TTC549 (cell line): ENCODE data around the gene TRAPPC13.

Experiments
- FAIRE-seq: peaks from 2 replicates; lab custom pipeline; 2012; peaks lifted over from hg19 to GRCh38; lab: Jason Lieb, UNC

TRAPPC13 gene

DNA sequence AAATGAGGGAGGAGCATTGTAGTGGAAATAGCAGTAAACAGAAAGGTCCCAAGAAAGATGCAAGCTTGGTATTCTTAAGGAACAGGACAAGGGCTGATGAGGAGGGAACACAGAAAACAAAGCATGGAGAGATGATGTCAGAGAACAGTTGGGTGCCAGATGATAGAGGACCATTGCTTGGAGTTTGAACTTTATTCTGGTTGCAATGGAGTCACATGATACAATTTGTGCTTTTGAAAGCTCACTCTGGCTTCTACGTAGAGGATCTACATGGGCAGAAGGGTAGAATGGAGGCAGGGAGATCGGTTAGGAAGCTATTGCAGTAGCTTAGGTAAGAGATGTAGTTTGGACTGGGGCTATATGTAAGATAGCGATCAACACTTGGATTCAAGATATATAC is 57.3 kb downstream of the TRAPPC13 start:
- FAIRE-seq: no peak

- no peak for FAIRE-seq
Measured at GRCh38 chr5:65693121-65693520, 68.3 kb downstream of the TRAPPC13 start.

GRCh38 chr5:65695162-65695755 is 70.4 kb downstream of the TRAPPC13 start:
- no peak for FAIRE-seq

- no peak for FAIRE-seq
Measured at GRCh38 chr5:65695896-65696295, 71.1 kb downstream of the TRAPPC13 start.

GRCh38 chr5:65696892-65697291 is 72.1 kb downstream of the TRAPPC13 start:
- no peak for FAIRE-seq

DNA sequence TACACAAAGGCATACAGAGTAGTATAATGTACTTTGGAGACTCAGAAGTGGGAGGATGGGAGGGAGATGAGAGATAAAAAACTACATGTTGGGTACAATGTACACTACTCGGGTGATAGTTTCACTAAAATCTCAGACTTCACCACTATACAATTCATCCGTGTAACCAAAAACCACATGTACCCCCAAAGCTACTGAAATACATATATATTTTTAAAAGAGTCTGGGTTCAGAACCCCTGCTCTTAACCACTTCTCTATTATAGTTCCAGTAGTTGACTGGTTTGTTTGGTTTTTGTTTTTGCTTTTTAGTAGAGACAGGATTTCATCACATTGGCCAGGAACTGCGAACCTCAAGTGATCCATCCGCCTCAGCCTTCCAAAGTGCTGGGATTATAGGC is 74.5 kb downstream of the TRAPPC13 start:
- no peak for FAIRE-seq

DNA sequence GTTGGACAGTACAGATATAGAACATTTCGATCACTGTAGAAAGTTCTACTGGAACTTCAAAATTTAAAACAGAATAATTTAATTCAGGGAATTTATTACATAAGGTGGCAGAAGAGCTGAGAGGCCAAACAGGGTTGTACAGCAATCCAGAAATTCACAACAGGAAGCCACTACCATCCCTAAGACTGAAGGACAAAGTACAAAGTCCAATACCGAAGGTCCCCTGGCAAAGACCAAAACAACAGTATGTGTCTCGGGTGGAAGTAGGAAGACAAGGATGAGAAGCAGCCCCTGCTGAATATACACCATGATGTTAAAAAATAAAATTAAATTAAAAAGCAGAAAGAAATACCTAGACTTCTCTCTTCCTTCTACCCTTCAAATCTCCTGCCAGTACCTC is 77.2 kb downstream of the TRAPPC13 start:
- no peak for FAIRE-seq

GRCh38 chr5:65704621-65705239 is 79.9 kb downstream of the TRAPPC13 start:
- FAIRE-seq: no peak

- FAIRE-seq: no peak
Measured at GRCh38 chr5:65707663-65708062, 82.8 kb downstream of the TRAPPC13 start.

DNA sequence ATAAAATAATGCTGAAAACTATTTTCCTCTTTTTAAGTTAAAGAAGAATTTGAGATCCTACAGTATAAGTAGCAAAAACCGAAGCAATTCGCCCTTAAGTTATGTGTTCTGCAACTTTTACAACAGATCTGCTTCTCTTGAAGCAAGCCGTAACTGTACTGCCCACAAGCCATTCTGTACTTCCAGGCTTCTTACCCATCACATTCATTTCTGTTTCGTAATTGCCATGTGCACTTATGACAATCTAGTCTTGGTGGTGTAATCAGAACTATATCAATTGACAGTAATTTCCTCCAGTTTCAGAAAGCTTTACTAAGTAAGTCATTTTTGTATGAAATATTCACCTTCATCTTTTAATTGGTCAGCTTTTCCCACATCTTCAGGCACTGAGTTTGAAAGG is 83.3 kb downstream of the TRAPPC13 start:
- FAIRE-seq: no peak
